Measurements from ENCODE around the gene TIGD6. TPM values are rescaled to one million over a fixed set of nuclear protein-coding genes. Genes with fewer than 3 reads are reported as not detected.

Gene TIGD6
- total and polyA plus RNA-seq, 2 of the 4 experiments (the other 2 are of a cell fraction): 5.8 to 6.6 TPM

DNA sequence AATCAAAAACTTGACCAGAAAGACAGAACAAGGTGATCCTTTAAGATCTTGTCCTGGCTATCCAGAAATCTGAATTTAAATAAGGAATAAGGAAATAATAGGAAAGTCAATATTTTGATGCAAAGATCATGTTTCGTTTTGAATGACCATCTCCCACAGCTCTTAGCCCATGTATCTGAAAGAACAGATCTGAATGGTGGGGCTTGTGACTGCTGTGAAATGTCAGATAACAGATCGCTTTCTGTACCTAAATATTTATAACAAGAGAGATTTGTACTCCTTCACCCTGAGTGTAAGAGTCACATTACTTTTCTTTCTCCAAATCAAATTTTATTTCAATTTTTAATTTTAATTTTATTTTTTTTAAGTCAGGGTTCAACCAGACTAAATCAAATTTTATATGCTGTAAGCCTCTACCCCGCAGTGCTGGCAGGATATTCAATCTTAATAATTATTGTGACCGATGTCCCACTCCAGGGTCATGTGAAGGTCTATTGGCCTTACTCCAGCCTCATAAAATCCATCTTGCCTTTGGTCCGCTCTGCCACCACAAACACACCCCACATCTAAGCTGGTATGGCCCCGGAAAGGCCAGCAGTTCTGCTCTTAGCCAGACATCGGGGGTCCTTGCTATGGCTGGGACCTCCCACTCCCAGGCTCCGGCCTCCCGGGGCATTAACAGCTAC is 46.9 kb downstream of the TIGD6 start:
- no peaks in the 10 kb centered on the region for H3K79me1 ChIP-seq (ENCODE audit: low read depth in 1 of 2, low read length in 2 of 2)
- no peaks in the 10 kb centered on the region for H3K4me1 ChIP-seq (ENCODE audit: control insufficient read depth, insufficient read depth, low read length)
- H3K9me1 ChIP-seq (ENCODE audit: insufficient read depth, low read length): no peaks in the 10 kb centered on the region
- H3K23ac ChIP-seq (ENCODE audit: low read depth, low read length): no peak overlapping the region
- no peak overlapping the region for H2BK5ac ChIP-seq (ENCODE audit: low read depth, low read length, poor library complexity, severe bottlenecking)
- no peak overlapping the region for H2BK15ac ChIP-seq (ENCODE audit: low read depth, low read length)
- dilution Hi-C loops (cut with HindIII; ENCODE audit: low sequenced_read_pairs, unreplicated experiment) (no loop called here), intact Hi-C loops (cut with micrococcal nuclease) (no loop called here), in situ Hi-C loops (cut with MboI; ENCODE audit: low sequenced_read_pairs) (no loop called here)
- ChIA-PET CTCF (no interaction called here), POLR2A (ENCODE audit: unreplicated experiment) (no interaction called here)
- H3K4me2 ChIP-seq (ENCODE audit: low read depth, low read length): no peak overlapping the region
- H3K9ac ChIP-seq (ENCODE audit: low read depth, low read length): no peak overlapping the region
- peaks cover 18% of the 10 kb centered on the region for H3K27me3 ChIP-seq (ENCODE audit: control insufficient read depth, insufficient read depth, low read length)
- H4K5ac ChIP-seq (ENCODE audit: low read depth, low read length): no peak overlapping the region
- no peak overlapping the region for H2AK9ac ChIP-seq (replicated peaks; ENCODE audit: low read depth, low read length, poor library complexity)
- H3K27ac ChIP-seq (ENCODE audit: insufficient read depth, low read length): no peak overlapping the region
- WGBS, 2 experiments (ENCODE audit: extremely low coverage in 2 of 2, insufficient read length in 1 of 2): 18% methylated on average over 5 of the region's 9 CpGs; no CpG with 5 or more reads in 1 of the 2 experiments
- H3K9me3 ChIP-seq (ENCODE audit: control insufficient read depth, insufficient read depth, low read length): no peaks in the 10 kb centered on the region
- no peaks in the 10 kb centered on the region for H4K20me1 ChIP-seq (ENCODE audit: insufficient read depth, low read length)
- H2BK20ac ChIP-seq (ENCODE audit: low read depth, low read length): no peak overlapping the region
- DNase-seq: no peak
- no peak overlapping the region for H3K14ac ChIP-seq (replicated peaks; ENCODE audit: low read depth, low read length)
- no peak for TF ChIP-seq RFX5 (IDR thresholded peaks at IDR 0.05; ENCODE audit: low read depth, low read length)
- TF ChIP-seq CHD1 (IDR thresholded peaks at IDR 0.05; ENCODE audit: low read depth, low read length): no peak
- no peak for TF ChIP-seq MAFK (IDR thresholded peaks at IDR 0.05; ENCODE audit: low read depth, low read length)
- TF ChIP-seq, protein P1, sequence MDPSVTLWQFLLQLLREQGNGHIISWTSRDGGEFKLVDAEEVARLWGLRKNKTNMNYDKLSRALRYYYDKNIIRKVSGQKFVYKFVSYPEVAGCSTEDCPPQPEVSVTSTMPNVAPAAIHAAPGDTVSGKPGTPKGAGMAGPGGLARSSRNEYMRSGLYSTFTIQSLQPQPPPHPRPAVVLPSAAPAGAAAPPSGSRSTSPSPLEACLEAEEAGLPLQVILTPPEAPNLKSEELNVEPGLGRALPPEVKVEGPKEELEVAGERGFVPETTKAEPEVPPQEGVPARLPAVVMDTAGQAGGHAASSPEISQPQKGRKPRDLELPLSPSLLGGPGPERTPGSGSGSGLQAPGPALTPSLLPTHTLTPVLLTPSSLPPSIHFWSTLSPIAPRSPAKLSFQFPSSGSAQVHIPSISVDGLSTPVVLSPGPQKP (IDR thresholded peaks at IDR 0.05; ENCODE audit: borderline replicate concordance, low read depth, low read length): no peak
- TF ChIP-seq, protein P2, sequence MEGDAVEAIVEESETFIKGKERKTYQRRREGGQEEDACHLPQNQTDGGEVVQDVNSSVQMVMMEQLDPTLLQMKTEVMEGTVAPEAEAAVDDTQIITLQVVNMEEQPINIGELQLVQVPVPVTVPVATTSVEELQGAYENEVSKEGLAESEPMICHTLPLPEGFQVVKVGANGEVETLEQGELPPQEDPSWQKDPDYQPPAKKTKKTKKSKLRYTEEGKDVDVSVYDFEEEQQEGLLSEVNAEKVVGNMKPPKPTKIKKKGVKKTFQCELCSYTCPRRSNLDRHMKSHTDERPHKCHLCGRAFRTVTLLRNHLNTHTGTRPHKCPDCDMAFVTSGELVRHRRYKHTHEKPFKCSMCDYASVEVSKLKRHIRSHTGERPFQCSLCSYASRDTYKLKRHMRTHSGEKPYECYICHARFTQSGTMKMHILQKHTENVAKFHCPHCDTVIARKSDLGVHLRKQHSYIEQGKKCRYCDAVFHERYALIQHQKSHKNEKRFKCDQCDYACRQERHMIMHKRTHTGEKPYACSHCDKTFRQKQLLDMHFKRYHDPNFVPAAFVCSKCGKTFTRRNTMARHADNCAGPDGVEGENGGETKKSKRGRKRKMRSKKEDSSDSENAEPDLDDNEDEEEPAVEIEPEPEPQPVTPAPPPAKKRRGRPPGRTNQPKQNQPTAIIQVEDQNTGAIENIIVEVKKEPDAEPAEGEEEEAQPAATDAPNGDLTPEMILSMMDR (conservative IDR thresholded peaks at IDR 0.05; ENCODE audit: low read depth, low read length): no peak
- TF ChIP-seq BHLHE40 (IDR thresholded peaks at IDR 0.05; ENCODE audit: low read depth, low read length): no peak
- TF ChIP-seq CEBPB (IDR thresholded peaks at IDR 0.05; ENCODE audit: low read depth, low read length): no peak
- TF ChIP-seq FOS (IDR thresholded peaks at IDR 0.05; ENCODE audit: low read depth, low read length): no peak
- TF ChIP-seq NFE2L2 (IDR thresholded peaks at IDR 0.05; ENCODE audit: low read depth, low read length): no peak
- no peak for TF ChIP-seq POLR2A (IDR thresholded peaks at IDR 0.05; ENCODE audit: low read depth, low read length)
- TF ChIP-seq MAZ (IDR thresholded peaks at IDR 0.05; ENCODE audit: borderline replicate concordance, low read depth, low read length): no peak
- TF ChIP-seq MXI1 (IDR thresholded peaks at IDR 0.05; ENCODE audit: borderline replicate concordance, low read depth, low read length): no peak
- no peak for TF ChIP-seq RAD21 (IDR thresholded peaks at IDR 0.05; ENCODE audit: low read length)
- no peak for TF ChIP-seq SMC3 (IDR thresholded peaks at IDR 0.05; ENCODE audit: low read depth, low read length)
- TF ChIP-seq, protein P3, sequence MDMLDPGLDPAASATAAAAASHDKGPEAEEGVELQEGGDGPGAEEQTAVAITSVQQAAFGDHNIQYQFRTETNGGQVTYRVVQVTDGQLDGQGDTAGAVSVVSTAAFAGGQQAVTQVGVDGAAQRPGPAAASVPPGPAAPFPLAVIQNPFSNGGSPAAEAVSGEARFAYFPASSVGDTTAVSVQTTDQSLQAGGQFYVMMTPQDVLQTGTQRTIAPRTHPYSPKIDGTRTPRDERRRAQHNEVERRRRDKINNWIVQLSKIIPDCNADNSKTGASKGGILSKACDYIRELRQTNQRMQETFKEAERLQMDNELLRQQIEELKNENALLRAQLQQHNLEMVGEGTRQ (IDR thresholded peaks at IDR 0.05; ENCODE audit: low read depth, low read length): no peak
- TF ChIP-seq RCOR1 (IDR thresholded peaks at IDR 0.05; ENCODE audit: insufficient replicate concordance, low read length): no peak
- no peak overlapping the region for H3K18ac ChIP-seq (ENCODE audit: low read depth, low read length)
- H3K36me3 ChIP-seq (ENCODE audit: control insufficient read depth, insufficient read depth, low read length): no peaks in the 10 kb centered on the region
- no peak overlapping the region for H2AK5ac ChIP-seq (ENCODE audit: low read depth, low read length)
- H3K4me3 ChIP-seq (ENCODE audit: insufficient read depth, low read depth, low read length): no peak overlapping the region
- H4K91ac ChIP-seq (ENCODE audit: insufficient read depth, low read depth, low read length): no peak overlapping the region
- no peak overlapping the region for H3K56ac ChIP-seq (ENCODE audit: extremely low read depth, insufficient read depth, low read length)
- no peak for ATAC-seq (ENCODE audit: low read depth)
- H2AFZ ChIP-seq (replicated peaks; ENCODE audit: low read length, poor library complexity): no peak overlapping the region
- H4K8ac ChIP-seq (ENCODE audit: low read depth in 2 of 2, low read length in 2 of 2): no peak overlapping the region
- BruUV-seq (replicated peaks): no TSS peak
- H3K4ac ChIP-seq (ENCODE audit: low read depth, low read length): no peak overlapping the region
- no peak overlapping the region for H2BK120ac ChIP-seq (ENCODE audit: low read depth, low read length)
